ENCODE results near the gene DYRK1B.

Gene DYRK1B

GRCh38 chr19:39830406-39830805, 3.6 kb downstream of the DYRK1B start:
- DNase-seq (ENCODE audit: low spot score): no peak
- in situ Hi-C loops (cut with MboI; ENCODE audit: low sequenced_read_pairs, unreplicated experiment): no loop called here
- no peak for TF ChIP-seq CTCF (IDR thresholded peaks at IDR 0.05; ENCODE audit: borderline replicate concordance, control extremely low read depth, extremely low read depth, insufficient read depth, missing control alignments)

GRCh38 chr19:39829702-39830275, 4.2 kb downstream of the DYRK1B start:
- in situ Hi-C loops (cut with MboI; ENCODE audit: low sequenced_read_pairs, unreplicated experiment): no loop called here
- no peak for DNase-seq (ENCODE audit: low spot score)
- no peak for TF ChIP-seq CTCF (IDR thresholded peaks at IDR 0.05; ENCODE audit: borderline replicate concordance, control extremely low read depth, extremely low read depth, insufficient read depth, missing control alignments)

- peak; percentile 8 for DNase-seq (ENCODE audit: low spot score)
- in situ Hi-C loops (cut with MboI; ENCODE audit: low sequenced_read_pairs, unreplicated experiment): no loop called here
- no peak for TF ChIP-seq CTCF (IDR thresholded peaks at IDR 0.05; ENCODE audit: borderline replicate concordance, control extremely low read depth, extremely low read depth, insufficient read depth, missing control alignments)
Observed at GRCh38 chr19:39828654-39829032, 5.3 kb downstream of the DYRK1B start.

GRCh38 chr19:39828015-39828653, 5.8 kb downstream of the DYRK1B start:
- in situ Hi-C loops (cut with MboI; ENCODE audit: low sequenced_read_pairs, unreplicated experiment): no loop called here
- TF ChIP-seq CTCF (IDR thresholded peaks at IDR 0.05; ENCODE audit: borderline replicate concordance, control extremely low read depth, extremely low read depth, insufficient read depth, missing control alignments): no peak
- DNase-seq (ENCODE audit: low spot score): no peak

GRCh38 chr19:39827216-39827615, 6.7 kb downstream of the DYRK1B start:
- in situ Hi-C loops (cut with MboI; ENCODE audit: low sequenced_read_pairs, unreplicated experiment): no loop called here
- no peak for TF ChIP-seq CTCF (IDR thresholded peaks at IDR 0.05; ENCODE audit: borderline replicate concordance, control extremely low read depth, extremely low read depth, insufficient read depth, missing control alignments)
- no peak for DNase-seq (ENCODE audit: low spot score)

GRCh38 chr19:39826311-39826945, 7.5 kb downstream of the DYRK1B start:
- TF ChIP-seq CTCF (IDR thresholded peaks at IDR 0.05; ENCODE audit: borderline replicate concordance, control extremely low read depth, extremely low read depth, insufficient read depth, missing control alignments): no peak
- in situ Hi-C loops (cut with MboI; ENCODE audit: low sequenced_read_pairs, unreplicated experiment): no loop called here
- no peak for DNase-seq (ENCODE audit: low spot score)
